NCI-H510A (cell line): ENCODE results near the gene VPREB3.
A peak's percentile ranks its signal among the peaks of the same experiment; 100 is the strongest.

ENCODE experiments used
- DNase-seq: peaks from one replicate; lab custom pipeline; 2025; lab: John Stamatoyannopoulos, UW

The VPREB3 gene, protein sequence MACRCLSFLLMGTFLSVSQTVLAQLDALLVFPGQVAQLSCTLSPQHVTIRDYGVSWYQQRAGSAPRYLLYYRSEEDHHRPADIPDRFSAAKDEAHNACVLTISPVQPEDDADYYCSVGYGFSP

DNA sequence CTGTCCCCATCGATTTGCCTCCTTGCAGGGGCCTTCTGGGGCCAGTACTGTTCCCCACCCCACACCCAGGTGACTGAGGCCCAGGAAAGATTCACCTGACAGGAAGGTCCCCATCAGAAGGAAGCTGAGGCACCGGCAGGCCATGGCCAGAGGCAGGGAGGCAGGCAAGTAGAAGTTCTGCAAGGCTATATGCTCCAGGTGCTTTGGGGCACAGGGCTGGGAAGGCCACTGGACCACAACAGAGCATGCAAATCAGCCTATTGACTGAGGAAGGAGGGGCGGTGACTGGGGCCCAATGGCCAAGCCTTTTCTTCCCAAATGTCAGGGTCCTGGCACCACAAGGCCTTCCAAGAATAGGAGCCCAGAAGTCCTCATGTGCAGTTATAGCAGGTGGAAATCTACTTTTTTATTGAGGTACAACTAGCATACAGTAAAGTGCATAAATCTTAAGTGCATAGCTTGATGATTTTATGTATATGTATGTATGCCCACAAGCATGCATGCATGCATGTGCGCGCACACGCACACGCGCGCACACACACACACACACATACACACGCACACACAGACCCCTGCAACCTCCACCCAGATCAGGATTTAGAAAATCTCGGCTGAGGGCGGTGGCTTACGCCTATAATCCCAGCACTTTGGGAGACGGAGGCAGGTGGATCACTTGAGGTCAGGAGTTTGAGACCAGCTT, at the start of gene VPREB3:
VPREB3 (minus strand) TSS at position 206 of the 700 bp plus-strand sequence; CDS start at position 144, 62 bp downstream.
- DNase-seq: no peak

DNA sequence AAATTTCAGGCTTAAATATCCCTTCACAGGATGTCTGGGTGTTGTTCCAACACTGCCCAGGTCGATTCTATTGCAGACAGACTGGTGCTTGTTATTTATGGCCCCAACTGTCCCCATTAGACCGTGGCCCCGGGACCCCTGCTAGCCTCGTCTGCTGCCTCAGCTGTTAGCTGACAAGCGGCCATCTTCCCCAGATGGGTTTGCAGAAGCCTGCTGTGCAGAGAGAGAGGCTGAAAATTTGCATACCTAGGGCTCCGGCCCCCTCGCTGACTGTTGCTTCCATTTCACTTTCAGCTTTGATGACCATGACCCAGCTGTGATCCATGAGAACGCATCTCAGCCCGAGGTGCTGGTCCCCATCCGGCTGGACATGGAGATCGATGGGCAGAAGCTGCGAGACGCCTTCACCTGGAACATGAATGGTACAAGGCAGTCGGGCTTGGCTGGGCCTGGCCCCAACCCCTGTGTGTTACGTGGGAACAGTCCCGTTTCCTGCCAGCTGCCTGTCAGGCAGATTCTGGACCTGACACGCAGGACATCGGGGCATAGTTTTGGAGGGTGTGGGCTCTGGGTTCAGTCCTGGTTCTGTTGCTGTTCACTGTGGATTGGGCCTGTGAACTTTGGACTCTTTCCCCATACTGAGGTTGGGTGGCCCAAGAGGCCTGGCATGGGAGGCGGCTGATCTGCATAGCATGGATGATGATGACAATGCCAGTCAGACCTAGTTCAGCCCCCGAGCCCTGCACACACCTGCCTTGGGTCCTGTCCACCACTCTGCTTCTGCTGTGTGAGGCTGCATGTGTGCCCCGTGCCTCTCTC, 49.0 kb upstream of the VPREB3 start:
- DNase-seq: no peak

DNA sequence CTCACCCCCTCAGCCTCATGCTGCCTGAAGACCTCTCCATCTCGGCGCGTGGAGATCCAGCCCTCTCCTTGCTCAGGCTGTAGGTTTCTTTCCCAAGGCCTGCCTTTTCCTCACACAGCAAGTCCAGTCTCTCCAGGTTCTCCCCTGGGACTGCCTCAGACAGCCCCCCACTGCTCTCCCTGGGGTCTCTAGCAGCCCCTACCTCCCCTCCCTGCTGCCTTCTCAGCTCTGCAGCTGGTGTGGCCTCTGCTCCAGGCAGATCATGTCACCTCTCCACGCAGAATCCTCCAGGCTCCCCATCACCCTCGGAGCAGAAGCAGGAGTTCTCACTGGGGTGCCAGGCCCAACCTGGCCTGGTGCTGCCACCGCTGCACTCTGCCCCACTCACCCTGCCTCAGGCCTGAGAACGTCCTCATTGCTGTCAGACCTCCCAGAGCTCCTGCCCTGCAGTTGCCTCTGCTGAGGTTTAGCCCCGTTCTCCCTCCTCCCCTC, 47.7 kb upstream of the VPREB3 start:
- no peak for DNase-seq

DNA sequence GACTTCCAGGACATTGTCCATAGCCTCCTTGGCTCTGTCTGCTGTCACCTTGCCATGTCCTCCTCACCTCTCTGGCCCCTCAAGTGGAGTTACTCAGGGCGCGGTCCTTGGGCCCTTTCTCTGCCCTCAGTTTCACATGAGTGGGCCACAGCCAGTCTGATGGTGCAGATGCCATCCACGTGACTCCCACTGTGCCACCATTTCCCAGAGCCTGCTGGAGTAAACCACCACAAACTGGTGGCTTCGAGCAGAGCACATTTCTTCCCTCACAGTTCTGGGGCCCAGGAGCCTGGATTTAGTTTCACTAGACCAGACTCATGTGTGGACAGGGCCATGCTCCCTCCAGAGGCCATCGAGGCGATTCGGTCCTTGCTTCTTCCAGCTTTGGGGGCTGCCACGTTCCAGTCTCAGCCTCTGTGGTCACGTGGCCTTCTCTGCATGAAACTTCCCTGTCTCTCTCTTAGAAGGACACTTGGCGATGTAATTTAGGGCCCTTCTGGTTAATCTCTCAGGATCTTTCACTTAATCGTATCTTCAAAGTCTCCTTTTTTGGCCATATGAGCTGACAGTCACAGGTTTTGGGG, 47.1 kb upstream of the VPREB3 start:
- no peak for DNase-seq

DNA sequence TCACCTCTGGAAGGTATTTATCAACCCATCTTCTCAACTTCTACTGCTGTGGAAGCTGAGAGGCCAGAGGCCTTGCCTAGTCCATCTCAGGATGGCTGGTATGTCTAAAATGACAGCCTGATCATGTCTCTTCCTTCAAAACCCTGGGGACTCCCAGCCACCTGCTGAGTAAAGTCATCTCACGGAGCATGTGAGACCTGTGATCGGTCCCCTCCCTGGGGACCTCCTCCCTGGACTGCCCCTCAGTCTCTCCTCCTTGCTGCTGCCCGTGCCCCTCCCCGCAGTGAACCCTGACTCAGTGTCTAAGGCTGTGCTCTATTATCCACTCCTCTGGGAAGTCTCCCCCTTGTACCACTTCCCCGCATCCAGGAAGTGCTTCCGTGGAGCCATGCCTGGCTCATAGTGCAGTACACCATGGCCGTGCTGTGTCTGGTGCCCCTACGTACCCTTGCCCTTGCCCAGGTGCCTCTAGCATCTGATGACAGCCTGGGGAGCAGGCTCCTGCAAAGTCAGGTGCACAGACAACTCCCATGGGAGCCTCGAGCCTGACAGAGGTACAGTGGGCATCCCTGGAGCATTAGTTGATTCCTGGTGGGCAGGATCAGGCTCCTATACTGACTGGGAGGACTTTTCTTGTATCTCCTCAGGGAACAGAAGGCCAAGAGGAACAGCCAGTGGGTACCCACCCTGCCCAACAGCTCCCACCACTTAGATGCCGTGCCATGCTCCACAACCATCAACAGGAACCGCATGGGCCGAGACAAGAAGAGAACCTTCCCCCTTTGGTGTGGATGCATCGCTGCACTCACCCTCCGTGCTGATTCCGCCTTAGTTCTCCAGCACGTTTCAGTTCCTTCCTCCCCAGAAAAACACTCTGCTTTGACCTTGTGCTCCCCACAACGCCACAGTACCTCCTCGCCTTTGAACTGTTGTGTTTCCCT, 46.3 kb upstream of the VPREB3 start:
- DNase-seq: no peak

DNA sequence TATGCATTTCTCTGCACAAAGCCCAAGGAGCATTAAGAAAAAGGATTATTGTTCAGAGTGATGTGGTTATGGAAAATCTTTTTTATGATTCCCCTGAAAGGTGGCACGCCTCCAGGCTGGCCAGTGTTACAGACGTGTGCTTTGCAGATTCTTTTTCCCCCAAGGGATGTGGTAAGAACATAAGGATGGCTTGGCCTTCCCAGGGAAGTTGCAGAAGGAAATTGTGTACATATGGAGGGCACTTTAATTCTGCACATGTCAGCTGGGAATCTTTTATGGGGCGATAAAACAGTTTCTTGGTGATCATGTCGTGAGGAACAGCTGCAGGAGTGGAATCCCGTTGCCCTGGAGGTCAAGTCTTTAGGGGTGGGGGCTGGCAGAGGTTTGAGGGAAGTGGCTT, 42.2 kb upstream of the VPREB3 start:
- no peak for DNase-seq

DNA sequence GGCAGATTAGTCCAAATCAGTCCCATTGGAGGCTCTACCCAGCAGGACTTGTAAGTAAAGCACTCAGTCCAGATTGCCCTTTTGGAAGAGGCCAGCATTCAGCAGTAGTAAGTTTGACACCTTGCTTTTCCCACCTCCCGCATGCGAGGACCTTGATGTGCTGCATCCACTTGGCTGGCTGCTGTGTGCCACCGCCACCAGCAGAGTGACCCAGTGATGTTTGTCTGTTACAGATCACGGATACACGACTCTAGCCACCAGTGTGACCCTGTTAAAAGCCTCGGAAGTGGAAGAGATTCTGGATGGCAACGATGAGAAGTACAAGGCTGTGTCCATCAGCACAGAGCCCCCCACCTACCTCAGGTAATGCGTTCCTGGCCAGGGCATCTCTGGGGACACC, 39.1 kb upstream of the VPREB3 start:
- no peak for DNase-seq

DNA sequence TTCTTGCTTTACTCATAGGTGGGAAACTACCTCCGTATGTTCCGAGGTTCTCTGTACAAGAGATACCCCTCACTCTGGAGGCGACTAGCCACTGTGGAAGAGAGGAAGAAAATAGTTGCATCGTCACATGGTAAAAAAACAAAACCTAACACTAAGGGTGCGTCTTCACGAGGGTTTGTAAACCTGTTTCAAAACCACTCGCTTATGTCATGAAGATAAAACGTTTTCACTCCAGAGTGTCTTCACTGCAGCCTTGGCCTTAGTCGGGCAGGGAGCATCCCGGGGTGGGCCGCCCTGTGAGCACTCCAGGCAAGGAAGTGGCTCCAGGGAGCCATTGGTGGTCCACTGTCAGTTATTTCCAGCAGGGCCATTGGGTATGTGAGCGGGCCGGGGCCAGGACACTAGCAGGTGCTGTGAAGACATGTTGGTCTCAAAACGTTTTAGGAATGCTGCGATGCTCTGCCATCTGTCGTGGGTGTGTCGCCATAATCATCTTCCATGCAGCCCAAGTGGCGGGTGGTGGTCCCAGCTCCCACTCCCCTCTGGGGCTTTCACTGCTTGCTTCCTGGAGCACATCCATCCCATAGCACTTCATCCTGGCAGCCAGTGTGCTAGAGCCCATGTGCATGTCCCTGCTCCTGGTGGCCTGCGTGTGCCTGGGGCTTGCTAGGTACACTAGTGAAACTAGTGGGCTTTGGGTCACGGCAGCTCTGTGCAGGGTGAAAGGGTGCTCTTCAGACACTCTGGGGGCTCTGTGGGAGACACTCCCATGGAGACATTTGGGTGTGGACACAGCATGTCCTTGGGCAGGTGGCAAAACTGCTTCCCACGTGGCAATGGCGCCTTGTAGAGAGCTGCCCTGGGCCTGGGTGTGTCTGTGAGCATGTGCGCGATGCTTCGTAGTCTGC, 37.8 kb upstream of the VPREB3 start:
- DNase-seq: no peak

DNA sequence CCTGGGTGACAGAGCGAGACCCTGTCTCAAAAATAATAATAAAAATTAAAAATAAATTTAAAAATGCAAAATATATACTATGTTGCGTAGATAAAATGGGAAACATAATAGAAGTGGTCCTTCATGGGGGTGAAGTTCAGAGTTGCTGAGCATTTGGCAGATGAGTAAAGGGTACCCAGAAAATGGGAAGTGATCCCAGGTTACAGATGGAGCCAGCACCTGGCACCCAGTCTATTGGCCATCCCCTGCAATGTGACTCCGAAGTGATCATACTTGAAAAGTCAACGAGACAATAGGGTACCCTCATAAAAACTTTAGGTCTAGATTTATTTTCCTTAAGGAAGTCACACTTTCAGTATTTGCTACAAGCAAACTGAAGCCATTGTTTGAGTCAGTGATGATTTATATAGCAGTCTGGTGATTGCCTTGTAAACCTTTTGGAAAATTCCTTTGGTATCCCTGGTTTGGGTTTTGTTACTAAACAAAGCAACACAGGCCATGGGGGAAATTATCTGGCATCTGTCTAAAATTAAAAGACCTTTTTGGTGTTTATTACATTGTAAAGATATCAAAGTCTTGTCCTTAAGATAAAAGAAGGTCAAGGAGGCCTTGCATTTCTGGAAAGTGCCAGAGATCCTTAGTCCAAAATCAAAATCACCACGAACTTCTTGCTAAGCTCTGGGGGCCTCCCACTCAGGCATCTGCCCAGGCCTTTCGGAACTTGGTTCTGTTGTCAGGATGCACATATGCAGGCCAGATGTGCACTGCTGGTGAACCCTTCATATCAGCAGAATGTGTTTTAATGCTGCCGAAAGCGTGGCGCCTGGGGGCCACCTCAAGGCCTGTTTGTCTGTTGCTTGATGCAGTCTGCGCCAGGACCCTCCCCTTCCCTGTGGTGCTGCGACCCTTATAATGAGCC, 36.9 kb upstream of the VPREB3 start:
- no peak for DNase-seq

DNA sequence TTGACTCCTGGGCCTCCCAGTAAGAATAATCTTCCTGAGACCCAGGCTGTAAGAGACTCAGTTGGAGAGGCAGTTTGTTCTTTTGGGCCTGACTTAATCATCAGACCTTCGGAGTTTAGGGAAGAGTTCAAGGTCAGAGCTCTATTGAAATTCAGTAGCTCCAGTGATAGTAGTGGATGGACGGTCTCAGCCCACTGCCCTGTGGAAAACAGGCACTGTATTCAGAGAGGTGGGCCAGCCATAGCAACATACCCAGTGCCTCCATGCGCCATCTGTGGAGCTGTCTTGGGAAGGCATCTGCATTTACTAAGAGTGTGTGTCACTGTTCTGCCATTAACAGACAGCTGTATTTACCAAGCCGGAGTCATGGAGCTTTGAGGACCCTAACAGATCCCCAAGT, 35.4 kb upstream of the VPREB3 start:
- DNase-seq: no peak

DNA sequence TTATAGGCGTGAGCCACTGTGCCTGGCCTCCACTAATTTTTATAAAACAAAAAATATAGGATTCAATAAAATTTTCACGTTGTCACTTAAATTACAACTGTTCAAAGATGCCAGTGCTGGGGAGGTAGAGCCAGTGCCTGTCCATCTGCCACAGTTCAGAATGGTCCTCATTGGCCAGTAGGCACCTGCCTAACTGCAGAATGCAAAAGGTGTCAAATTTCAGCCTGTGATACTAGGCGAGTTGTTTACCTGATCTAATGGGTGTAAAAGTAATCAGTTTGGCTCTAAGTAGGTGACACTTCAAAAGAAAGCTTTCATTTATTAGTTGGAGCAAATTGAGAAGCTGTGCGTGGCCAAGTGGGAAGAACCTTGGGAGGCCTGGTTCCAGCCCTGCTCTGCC, 34.9 kb upstream of the VPREB3 start:
- DNase-seq: no peak

DNA sequence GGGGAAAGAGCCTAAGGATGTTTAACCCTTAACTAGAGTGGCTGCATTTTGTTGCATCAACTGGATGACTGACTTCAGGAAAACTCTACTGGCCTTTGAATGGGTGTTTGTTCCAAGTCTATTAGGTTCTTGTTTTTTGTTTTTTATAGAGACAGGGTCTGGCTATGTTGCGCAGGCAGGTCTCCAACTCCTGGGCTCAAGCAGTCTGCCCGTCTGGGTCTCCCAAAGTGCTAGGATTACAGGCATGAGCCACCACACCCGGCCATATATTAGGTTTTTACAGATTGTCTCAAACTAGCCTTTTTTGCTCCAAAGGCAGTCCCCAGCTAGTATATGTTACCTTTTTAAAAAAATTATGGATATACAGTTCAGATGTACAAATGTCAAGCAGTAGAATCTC, 33.7 kb upstream of the VPREB3 start:
- no peak for DNase-seq

DNA sequence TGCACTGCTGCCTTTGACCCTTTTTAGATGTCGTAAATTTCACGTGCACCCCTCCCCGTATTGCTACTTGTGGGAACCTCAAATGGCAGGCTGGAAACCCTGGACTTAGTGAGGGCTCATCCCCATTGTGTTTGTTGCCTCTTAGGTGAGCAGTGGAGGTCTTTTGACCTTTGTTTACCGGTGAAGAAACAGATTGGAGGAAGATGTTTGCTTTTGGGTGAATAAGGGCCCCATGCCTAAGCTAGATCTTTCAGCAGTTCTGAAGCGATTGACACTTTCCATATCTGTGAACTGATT, 33.3 kb upstream of the VPREB3 start:
- DNase-seq: no peak

DNA sequence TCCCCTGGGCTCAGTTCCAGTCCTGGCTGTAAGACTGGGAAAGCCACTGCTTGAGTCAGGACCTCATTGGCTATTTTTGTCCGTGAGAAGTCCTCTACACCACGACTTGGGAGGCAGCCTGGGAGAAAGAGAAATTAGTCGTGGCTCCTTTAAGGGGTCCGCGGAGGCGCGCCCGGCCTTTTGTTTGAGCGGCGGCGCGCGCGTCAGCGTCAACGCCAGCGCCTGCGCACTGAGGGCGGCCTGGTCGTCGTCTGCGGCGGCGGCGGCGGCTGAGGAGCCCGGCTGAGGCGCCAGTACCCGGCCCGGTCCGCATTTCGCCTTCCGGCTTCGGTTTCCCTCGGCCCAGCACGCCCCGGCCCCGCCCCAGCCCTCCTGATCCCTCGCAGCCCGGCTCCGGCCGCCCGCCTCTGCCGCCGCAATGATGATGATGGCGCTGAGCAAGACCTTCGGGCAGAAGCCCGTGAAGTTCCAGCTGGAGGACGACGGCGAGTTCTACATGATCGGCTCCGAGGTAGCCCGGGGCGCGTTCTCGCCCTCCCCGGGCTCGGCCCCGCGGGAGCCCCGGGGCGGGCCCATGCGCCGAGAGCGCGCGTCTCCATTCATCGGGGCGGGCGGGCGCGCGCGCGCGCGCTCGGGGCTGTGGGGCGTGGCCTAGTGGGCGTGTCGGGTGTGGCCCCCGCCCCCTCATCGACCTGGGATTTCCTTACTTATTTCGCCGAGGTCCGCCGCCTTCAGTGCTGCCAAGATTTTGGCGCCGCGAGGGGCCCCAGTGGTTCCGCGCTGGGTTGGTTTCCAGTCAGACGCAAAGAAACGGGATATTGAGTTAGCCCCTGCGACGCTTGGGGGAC, 32.8 kb upstream of the VPREB3 start, which contains the start of gene SMARCB1:
SMARCB1 (plus strand) TSS at position 215 of the 848 bp plus-strand sequence; CDS start at position 419, 204 bp downstream.
- DNase-seq: peak; percentile 74

DNA sequence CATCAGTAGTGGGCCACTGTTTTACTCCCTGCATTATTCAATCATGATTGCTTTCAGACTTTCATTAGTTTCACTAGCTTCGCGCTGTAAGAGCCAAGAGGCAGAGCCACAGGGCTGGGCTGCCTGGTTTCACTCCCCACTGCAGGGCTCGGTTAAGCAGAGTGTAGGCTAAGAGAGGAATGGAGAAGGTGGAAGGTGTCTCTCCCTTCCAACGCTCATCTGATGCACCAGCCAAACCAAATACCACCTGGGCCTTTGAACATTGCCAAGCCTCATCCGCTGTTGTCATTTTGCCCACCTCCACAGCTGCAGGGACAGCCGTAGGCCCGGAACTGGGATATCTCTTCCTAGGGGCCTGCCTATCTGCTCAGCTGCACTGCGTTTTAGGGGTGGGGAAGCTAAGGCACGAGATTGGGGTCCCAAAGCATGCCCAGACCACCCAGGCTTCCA, 32.1 kb upstream of the VPREB3 start:
- no peak for DNase-seq

DNA sequence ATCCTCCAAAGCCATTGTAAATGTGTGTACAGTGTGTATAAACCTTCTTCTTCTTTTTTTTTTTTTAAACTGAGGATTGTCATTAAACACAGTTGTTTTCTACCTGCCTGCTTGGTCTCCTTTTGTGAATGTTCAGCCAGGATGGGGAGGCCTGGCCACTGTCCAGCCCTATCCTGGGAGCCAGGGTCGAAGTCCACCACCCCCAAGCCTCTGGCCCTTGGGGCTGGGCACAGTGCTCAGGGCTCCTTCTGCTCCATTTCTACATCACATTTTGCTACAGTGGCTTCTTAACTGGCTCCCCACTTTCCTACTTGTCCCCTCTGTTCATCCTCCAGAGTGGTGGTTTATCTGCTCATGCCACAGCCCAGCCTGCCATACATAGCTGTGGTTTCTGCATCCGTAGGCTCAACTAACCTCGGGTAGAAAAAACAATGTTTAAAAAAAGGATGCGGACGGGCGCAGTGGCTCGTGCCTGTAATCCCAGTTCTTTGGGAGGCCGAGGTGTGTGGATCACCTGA, 30.0 kb upstream of the VPREB3 start:
- DNase-seq: no peak

DNA sequence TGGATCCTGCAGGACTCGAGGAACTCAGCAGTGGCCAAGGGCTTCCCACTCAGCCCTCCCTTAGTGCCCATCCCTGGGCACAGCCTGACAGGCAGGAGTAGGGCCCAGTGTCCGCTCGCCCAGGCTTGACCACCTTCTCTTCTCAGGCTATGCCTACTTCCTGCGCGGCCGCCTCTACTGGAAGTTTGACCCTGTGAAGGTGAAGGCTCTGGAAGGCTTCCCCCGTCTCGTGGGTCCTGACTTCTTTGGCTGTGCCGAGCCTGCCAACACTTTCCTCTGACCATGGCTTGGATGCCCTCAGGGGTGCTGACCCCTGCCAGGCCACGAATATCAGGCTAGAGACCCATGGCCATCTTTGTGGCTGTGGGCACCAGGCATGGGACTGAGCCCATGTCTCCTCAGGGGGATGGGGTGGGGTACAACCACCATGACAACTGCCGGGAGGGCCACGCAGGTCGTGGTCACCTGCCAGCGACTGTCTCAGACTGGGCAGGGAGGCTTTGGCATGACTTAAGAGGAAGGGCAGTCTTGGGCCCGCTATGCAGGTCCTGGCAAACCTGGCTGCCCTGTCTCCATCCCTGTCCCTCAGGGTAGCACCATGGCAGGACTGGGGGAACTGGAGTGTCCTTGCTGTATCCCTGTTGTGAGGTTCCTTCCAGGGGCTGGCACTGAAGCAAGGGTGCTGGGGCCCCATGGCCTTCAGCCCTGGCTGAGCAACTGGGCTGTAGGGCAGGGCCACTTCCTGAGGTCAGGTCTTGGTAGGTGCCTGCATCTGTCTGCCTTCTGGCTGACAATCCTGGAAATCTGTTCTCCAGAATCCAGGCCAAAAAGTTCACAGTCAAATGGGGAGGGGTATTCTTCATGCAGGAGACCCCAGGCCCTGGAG, 29.3 kb upstream of the VPREB3 start:
- DNase-seq: no peak
